Mesenteric fat pad (tissue), 1 donor: Measurements from ENCODE around the gene ARNT2. TPM values are rescaled to one million over a fixed set of nuclear protein-coding genes. Genes with fewer than 3 reads are reported as not detected.

Source experiments
- DNase-seq: peaks from one replicate; pipeline ENCODE4 v3.0.0-alpha.2; 2020; ENCODE audit warnings: low spot score
- total RNA-seq: library from RNA; stranded (reverse); fragmentation: NEBNext Ultra II Directional; extraction: Animal tissue kit (Norgen Biotek cat#: 25700); gene quantifications from one replicate; pipeline ENCODE4 v1.2.1, GENCODE V29; 2021
- donor health status: DM: yes; HTN: yes; CAD: no.

Gene ARNT2
- total RNA-seq, 1 donor from 2014 or later = 1.8 TPM

GRCh38 chr15:80611543-80612080, 207.4 kb downstream of the ARNT2 start:
- no peak for DNase-seq

- no peak for DNase-seq
These were observed 208.1 kb downstream of the ARNT2 start for GRCh38 chr15:80612118-80612823.

- no peak for DNase-seq
These were observed 209.7 kb downstream of the ARNT2 start for GRCh38 chr15:80613762-80614365.

- no peak for DNase-seq
These were observed 210.7 kb downstream of the ARNT2 start for GRCh38 chr15:80614711-80615360.

GRCh38 chr15:80615361-80615736, 211.2 kb downstream of the ARNT2 start:
- DNase-seq = no peak

- DNase-seq = no peak
These were observed 211.7 kb downstream of the ARNT2 start for GRCh38 chr15:80615783-80616391.

GRCh38 chr15:80618685-80619400, 214.7 kb downstream of the ARNT2 start:
- DNase-seq = no peak

- DNase-seq = no peak
These were observed 215.5 kb downstream of the ARNT2 start for GRCh38 chr15:80619680-80620079.

- no peak for DNase-seq
These were observed 216.0 kb downstream of the ARNT2 start for GRCh38 chr15:80620141-80620540.

GRCh38 chr15:80620931-80621330, 216.7 kb downstream of the ARNT2 start:
- no peak for DNase-seq

GRCh38 chr15:80626643-80627120, 222.5 kb downstream of the ARNT2 start:
- peak; percentile 28 for DNase-seq

GRCh38 chr15:80629355-80629754, 225.2 kb downstream of the ARNT2 start:
- no peak for DNase-seq

- DNase-seq = no peak
These were observed 226.8 kb downstream of the ARNT2 start for GRCh38 chr15:80630981-80631380.

GRCh38 chr15:80633221-80633620, 229.0 kb downstream of the ARNT2 start:
- DNase-seq = no peak

- DNase-seq = no peak
These were observed 231.8 kb downstream of the ARNT2 start for GRCh38 chr15:80635953-80636352.

GRCh38 chr15:80636675-80637074, 232.5 kb downstream of the ARNT2 start:
- no peak for DNase-seq

- DNase-seq = no peak
These were observed 233.6 kb downstream of the ARNT2 start for GRCh38 chr15:80637747-80638146.

- DNase-seq = no peak
These were observed 234.5 kb downstream of the ARNT2 start for GRCh38 chr15:80638553-80639167.

GRCh38 chr15:80639168-80639555, 235.0 kb downstream of the ARNT2 start:
- DNase-seq = no peak

GRCh38 chr15:80640531-80641121, 236.4 kb downstream of the ARNT2 start:
- no peak for DNase-seq
